Embryonic facial prominence (tissue), 1 donor: ENCODE results near the gene PARD6B.
A peak's percentile ranks its signal among the peaks of the same experiment; 100 is the strongest.
"Not testable (repeated sequence)": the region's sequence is repeated elsewhere in the genome, so short reads cannot be mapped to it uniquely, and the experiment has no call there.

Experiments used
- DNase-seq: peaks from one replicate; pipeline ENCODE4 v3.0.0-alpha.2; 2016; ENCODE audit errors: extremely low spot score

Gene PARD6B

DNA sequence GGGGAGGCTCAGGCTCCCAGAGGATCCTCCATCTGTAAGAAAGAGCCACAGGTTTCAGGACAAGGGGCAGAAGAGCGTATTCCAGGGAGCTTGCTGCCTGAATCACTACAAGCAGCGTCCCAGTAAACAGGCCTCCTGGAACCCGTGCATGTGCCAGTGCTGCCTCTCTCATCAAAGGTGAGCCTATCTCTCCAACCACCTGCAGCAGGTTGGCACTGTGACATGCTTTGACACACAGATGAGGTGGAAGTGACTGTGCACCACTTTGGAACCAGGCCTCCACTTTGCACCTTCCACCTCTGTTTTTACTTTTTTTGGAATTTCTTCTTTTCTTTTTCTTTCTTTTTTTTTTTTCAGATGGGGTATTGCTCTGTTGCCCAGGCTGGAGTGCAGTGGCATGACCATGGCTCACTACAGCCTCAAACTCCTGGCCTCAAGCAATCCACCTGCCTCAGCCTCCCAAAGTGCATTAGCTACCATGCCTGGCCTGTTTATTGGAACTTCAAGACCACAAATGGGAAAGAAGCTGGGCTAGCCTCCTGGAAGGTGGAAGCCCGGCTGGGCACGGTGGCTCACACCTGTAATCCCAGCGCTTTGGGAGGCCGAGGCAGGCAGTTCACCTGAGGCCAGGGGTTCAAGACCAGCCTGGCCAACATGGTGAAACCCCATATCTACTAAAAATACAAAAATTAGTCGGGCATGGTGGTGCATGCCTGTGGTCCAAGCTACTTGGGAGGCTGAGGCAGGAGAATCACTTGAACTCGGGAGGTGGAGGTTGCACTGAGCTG lies 27.5 kb upstream of the PARD6B start:
- not testable (repeated sequence) for DNase-seq

GRCh38 chr20:50704514-50704913 lies 26.9 kb upstream of the PARD6B start:
- DNase-seq, result no peak

- DNase-seq, result no peak
These were observed 26.4 kb upstream of the PARD6B start for GRCh38 chr20:50704971-50705370.

DNA sequence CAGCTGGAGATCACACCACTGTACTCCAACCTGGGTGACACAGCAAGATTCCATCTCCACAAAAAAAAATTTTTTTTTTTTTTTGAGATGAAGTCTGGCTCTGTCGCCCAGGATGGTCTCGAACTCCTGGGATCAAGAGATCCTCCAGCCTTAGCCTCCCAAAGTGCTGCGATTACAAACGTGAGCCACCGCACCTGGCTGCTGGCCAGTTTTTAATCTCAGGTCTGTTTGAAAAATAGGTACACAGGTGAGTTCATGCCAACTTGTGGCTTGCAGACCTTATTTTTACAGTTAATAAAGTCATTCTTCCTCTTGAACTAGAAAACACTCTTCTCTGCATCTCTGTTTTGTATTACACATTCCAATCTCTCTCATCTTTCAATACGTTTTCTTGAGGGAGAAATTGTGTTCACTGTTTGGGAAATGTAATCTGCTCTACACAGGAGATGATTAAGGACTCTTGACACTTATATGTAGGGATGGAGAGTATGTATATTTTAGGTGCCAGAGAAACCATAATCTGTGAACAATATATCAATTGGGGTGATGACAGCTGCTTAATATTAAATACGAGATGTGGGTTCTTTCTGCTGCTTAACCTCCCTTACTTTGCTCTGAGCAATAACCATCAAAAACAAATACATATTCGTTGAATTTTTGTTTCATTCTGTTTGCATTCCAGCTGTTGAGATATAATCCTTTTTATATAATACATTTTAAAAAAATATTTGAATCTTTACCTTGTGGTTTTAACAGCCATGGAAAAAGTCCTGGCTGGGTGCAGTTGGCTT lies 22.3 kb upstream of the PARD6B start:
- DNase-seq, result peak; percentile 50

DNA sequence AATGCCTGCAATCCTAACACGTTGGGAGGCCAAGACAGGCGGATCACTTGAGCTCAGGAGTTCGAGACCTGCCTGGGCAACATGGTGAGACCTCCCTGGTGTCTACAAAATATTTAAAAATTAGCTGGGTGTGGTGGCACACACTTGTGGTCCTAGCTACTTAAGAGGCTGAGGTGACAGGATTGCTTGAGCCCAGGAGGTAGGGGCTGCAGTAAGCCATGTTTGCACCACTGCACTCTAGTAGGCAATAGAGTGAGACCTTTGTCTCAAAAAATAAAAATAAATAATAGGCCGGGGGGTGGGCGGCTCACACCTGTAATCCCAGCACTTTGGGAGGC lies 21.8 kb upstream of the PARD6B start:
- no peak for DNase-seq

GRCh38 chr20:50710492-50711063 lies 20.8 kb upstream of the PARD6B start:
- DNase-seq, result no peak

DNA sequence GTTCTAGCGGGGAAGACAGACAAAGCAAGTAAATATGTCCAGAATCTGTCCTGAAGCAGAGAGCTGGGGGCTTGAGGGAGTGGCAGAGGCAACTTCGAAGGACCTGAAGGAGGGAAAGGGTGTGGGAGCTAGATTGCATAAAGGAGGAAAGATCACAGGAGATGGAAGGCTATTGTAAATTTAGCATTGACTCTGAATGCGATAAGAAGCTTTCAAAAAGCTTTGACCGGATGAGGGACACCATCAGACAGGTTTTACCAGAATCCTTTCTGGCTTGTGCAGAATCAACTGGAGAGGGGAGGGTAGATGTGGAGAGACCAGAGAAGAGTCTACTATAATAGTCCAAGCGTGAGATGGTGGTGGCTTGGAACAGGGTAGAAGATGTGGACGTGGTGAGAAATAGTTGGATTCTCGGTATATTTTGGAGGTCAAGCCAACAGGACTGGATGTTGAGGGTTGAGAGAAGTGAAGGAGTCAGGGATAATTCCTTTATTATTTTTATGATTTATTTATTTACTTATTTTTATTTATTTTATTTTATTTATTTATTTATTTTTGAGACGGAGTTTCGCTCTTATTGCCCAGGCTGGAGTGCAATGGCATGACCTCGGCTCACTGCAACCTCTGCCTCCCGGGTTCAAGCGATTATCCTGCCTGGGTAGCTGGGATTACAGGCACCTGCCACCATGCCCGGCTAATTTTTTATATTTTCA lies 20.1 kb upstream of the PARD6B start:
- no peak for DNase-seq

GRCh38 chr20:50712771-50713656 lies 18.4 kb upstream of the PARD6B start:
- no peak for DNase-seq

DNA sequence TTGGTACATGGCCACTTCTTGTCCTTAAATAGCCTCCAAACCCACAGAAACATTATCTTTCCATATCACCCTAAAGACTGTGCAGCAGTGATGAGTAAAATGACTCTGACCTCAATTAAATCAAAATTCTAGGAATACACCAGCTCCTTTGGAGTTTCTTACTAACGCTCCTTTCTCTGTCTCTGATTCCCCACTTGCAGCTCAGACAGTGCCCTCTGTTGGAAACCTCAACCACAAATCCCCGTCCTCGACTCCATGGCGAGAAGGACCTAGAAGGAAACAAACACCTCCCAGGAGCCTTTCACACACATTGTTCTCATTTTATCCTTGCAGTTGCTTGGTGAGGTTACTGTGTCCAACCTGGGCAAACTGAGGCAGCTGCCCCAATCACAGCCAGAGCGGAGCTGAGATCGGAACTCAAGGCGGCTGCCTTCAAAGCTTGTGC lies 17.7 kb upstream of the PARD6B start:
- DNase-seq, result no peak

GRCh38 chr20:50714426-50714825 lies 17.0 kb upstream of the PARD6B start:
- not testable (repeated sequence) for DNase-seq

- DNase-seq, result no peak
These were observed 15.7 kb upstream of the PARD6B start for GRCh38 chr20:50715694-50716093.

DNA sequence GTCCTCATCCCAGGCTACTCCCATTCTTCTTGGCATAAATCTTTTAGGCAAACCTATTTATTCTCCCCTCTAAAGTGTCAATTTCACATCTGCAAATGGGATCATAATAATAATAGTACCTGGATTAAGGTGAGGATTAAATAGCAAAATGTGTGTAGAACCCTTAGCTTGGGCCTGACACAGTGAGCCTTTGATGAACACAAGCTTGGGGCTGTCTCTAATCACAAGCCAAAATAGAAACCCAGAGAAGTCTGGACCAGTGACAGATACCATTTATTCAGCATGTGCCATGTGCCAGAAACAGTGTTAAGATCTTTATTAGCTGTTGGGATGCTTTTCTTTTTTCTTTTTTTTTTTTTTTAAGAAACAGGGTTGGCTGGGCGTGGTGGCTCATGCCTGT lies 14.9 kb upstream of the PARD6B start:
- DNase-seq, result no peak

DNA sequence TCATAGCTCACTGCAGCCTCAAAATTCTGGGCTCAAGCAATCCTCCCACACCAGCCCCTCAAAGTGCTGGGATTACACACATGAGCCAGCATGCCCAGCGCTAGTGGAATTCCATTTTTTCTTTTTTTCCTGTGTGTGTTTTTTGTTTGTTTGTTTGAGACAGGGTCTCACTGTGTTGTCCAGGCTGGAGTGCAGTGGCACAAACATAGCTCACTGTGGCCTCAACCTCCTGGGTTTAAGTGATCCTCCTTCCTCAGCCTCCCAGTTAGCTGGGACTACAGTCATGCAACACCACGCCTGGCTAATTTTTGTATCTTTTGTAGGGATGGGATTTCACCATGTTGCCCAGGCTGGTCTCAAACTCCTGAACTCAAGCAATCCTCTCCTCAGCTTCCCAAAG lies 14.1 kb upstream of the PARD6B start:
- DNase-seq, result no peak

- no peak for DNase-seq
These were observed 13.2 kb upstream of the PARD6B start for GRCh38 chr20:50717974-50718761.

DNA sequence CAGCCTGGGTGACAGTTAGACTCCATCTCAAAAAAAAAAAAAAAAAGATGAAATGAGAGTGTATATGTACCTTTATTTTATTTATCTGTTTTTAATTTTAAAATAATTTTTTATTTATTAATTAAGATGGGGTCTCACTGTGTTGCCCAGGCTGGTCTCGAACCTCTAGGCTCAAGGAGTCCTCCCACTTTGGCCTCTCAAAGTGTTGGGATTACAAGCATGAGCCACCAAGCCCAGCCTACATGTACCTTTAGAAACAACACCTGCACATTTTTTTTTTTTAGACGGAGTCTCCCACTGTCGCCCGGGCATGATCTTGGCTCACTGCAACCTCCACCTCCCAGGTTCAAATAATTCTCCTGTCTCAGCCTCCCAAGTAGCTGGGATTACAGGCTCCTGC lies 12.1 kb upstream of the PARD6B start:
- DNase-seq, result no peak

DNA sequence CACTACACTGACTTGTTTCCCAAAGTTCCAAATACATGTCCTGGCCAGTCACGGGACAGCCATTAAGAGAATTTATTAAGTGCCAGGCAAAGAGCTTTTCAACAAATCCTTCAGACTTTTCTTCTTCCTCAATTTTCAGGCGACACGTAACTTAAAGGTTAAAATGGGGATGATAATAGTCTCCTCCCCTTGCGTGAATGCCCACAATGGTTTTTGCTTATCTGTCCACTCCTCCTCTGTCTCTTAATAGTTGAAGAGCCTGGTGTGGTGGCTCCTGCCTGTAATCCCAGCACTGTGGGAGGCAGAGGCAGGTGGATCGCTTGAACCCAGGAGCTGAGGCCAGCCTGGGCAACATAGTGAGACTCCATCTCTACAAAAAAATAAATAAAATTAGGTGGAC lies 11.4 kb upstream of the PARD6B start:
- DNase-seq, result no peak

GRCh38 chr20:50720582-50720981 lies 10.8 kb upstream of the PARD6B start:
- no peak for DNase-seq

- no peak for DNase-seq
These were observed 9.5 kb upstream of the PARD6B start for GRCh38 chr20:50721881-50722281.

- DNase-seq, result no peak
These were observed 8.8 kb upstream of the PARD6B start for GRCh38 chr20:50722424-50723155.

DNA sequence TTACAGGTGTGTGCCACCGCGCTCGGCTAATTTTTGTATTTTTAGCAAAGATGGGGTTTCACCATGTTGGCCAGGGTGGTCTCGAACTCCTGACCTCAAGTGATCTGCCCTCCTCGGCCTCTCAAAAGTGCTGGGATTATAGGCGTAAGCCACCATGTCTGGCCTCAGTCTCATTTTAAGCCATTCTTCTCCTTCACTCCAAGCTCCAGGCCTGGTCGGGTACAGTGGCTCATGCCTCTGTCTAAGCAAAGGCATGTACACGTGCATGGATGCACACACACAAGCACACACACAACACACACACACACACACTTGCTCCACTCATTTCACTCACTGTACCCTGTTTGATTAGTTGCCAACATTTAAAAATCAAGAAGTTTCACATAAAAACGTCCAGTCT lies 7.7 kb upstream of the PARD6B start:
- no peak for DNase-seq
